ENCODE measurements around the gene IL17REL. TPM values are rescaled to one million over a fixed set of nuclear protein-coding genes. Genes with fewer than 3 reads are reported as not detected.

IL17REL gene
- total and polyA plus RNA-seq, 10 of the 15 experiments (the other 5 are each of a cell fraction or from before 2014, with no cell fraction given) = 0.03 TPM; not detected in 9

- Histone ChIP-seq H3K4me3 (no peak overlapping the region), H3K36me3 (ENCODE audit: control insufficient read depth in 2 of 2, insufficient read depth in 2 of 2, low read length in 1 of 2) (no peaks in the 10 kb centered on the region), H3K4me1 (ENCODE audit: control insufficient read depth, insufficient read depth, low read length) (no peaks in the 10 kb centered on the region), H2AFZ (ENCODE audit: control insufficient read depth, low read depth, low read length) (no peak overlapping the region), H4K20me1 (ENCODE audit: control insufficient read depth, insufficient read depth) (no peaks in the 10 kb centered on the region), H3K9me3 (replicated peaks; ENCODE audit: control insufficient read depth, insufficient read depth, low read length) (no peaks in the 10 kb centered on the region), H3K27me3 (replicated peaks in 1 of 2; ENCODE audit: control insufficient read depth in 2 of 2, insufficient read depth in 2 of 2, low read length in 1 of 2) (no peaks in the 10 kb centered on the region), H3K79me2 (ENCODE audit: control insufficient read depth, insufficient read depth, low read length) (no peaks in the 10 kb centered on the region), H3K9ac (ENCODE audit: control insufficient read depth, insufficient read depth, low read length) (no peak overlapping the region), H3K27ac (ENCODE audit: control insufficient read depth, insufficient read depth) (no peak overlapping the region), H3K4me2 (ENCODE audit: control insufficient read depth, insufficient read depth) (no peak overlapping the region)
- TF ChIP-seq BCL3 (IDR thresholded peaks at IDR 0.05; ENCODE audit: borderline replicate concordance, insufficient read depth, low read depth, low read length, poor library complexity, severe bottlenecking) (peak; percentile 60), HCFC1 (IDR thresholded peaks at IDR 0.05; ENCODE audit: low read length) (no peak), EZH2 (IDR thresholded peaks at IDR 0.05; ENCODE audit: borderline replicate concordance, control insufficient read depth, low read depth, low read length) (no peak), BHLHE40 (IDR thresholded peaks at IDR 0.05; ENCODE audit: borderline replicate concordance in 1 of 2, low read depth in 2 of 2, low read length in 1 of 2) (no peak), KLF5 (IDR thresholded peaks at IDR 0.05; ENCODE audit: partially characterized antibody) (no peak), NR2F1 (conservative IDR thresholded peaks at IDR 0.05) (no peak)
- in situ Hi-C loops (cut with MboI) = no loop called here
- intact Hi-C loops (cut with micrococcal nuclease; ENCODE audit: unreplicated experiment) = no loop called here
- FAIRE-seq (no peak), DNase-seq (ENCODE audit: low read depth, low spot score) (no peak), ATAC-seq (no peak)
- CTCF ChIA-PET = no interaction called here
- BruUV-seq (replicated peaks) = no TSS peak
- SMC1A ChIA-PET (ENCODE audit: uncharacterized antibody, unreplicated experiment) = no interaction called here
- 67% methylated on average over 14 of the region's 14 CpGs for WGBS (ENCODE audit: insufficient coverage, insufficient replicate concordance, low lambda C conversion rate, missing lambda C conversion rate)
- RAD21 ChIA-PET (ENCODE audit: unreplicated experiment) = no interaction called here
- POLR2A ChIA-PET = no interaction called here
These were observed 13.9 kb downstream of the IL17REL start for GRCh38 chr22:49998718-49999062.
